ENCODE results near the gene GLCCI1.

The GLCCI1 gene

GRCh38 chr7:7968544-7969305 is at the start of gene GLCCI1:
GLCCI1 (plus strand) TSS chr7:7968796; CDS start chr7:7969351, 555 bp downstream.
- CTCF ChIA-PET = interaction anchor here (2.4 to 3.8 kb wide), 3 partner anchors 16 to 30 kb away, joined by 9 to 13 read pairs (median 13); no protein-coding TSS in a partner anchor
- TF ChIP-seq CTCF (IDR thresholded peaks at IDR 0.05; ENCODE audit: control extremely low read depth, extremely low read depth, low read depth, missing control alignments) = no peak
- peak; percentile 94 for DNase-seq (ENCODE audit: extremely low spot score)
- POLR2A ChIA-PET = no interaction called here

- no peak for TF ChIP-seq CTCF (IDR thresholded peaks at IDR 0.05; ENCODE audit: control extremely low read depth, extremely low read depth, low read depth, missing control alignments)
- CTCF ChIA-PET = interaction anchor here (0.8 to 4.1 kb wide), 10 partner anchors 10 to 296 kb away, joined by 3 to 14 read pairs (median 4); no protein-coding TSS in a partner anchor
- POLR2A ChIA-PET = interaction anchor here (0.6 kb wide), 1 partner anchor 18 kb away, joined by 3 read pairs; no protein-coding TSS in a partner anchor
- DNase-seq (ENCODE audit: extremely low spot score) = no peak
These were observed 49.1 kb upstream of the GLCCI1 start for GRCh38 chr7:7919449-7919945.

GRCh38 chr7:7920056-7920455 is 48.5 kb upstream of the GLCCI1 start:
- DNase-seq (ENCODE audit: extremely low spot score) = no peak
- CTCF ChIA-PET = interaction anchor here (1.2 to 4.1 kb wide), 8 partner anchors 9 to 295 kb away, joined by 3 to 14 read pairs (median 6); no protein-coding TSS in a partner anchor
- POLR2A ChIA-PET = interaction anchor here (0.6 kb wide), 1 partner anchor 256 kb away, joined by 3 read pairs; no protein-coding TSS in a partner anchor

GRCh38 chr7:7920481-7920880 is 48.1 kb upstream of the GLCCI1 start:
- ChIA-PET CTCF (interaction anchor here (1.4 to 4.1 kb wide), 5 partner anchors 9 to 34 kb away, joined by 3 to 14 read pairs (median 6); no protein-coding TSS in a partner anchor), POLR2A (interaction anchor here (0.6 kb wide), 1 partner anchor 256 kb away, joined by 3 read pairs; no protein-coding TSS in a partner anchor)
- peak; percentile 52 for DNase-seq (ENCODE audit: extremely low spot score)
- no peak for TF ChIP-seq CTCF (IDR thresholded peaks at IDR 0.05; ENCODE audit: control extremely low read depth, extremely low read depth, low read depth, missing control alignments)

More at GRCh38 chr7:7920056-7920455, 48.5 kb upstream of the GLCCI1 start:
- TF ChIP-seq CTCF (IDR thresholded peaks at IDR 0.05; ENCODE audit: control extremely low read depth, extremely low read depth, low read depth, missing control alignments) = no peak

- DNase-seq (ENCODE audit: extremely low spot score) = no peak
- no peak for TF ChIP-seq CTCF (IDR thresholded peaks at IDR 0.05; ENCODE audit: control extremely low read depth, extremely low read depth, low read depth, missing control alignments)
- POLR2A ChIA-PET = no interaction called here
- CTCF ChIA-PET = no interaction called here
These were observed 46.8 kb upstream of the GLCCI1 start for GRCh38 chr7:7921830-7922229.

GRCh38 chr7:7922684-7923385 is 45.8 kb upstream of the GLCCI1 start:
- no peak for TF ChIP-seq CTCF (IDR thresholded peaks at IDR 0.05; ENCODE audit: control extremely low read depth, extremely low read depth, low read depth, missing control alignments)
- ChIA-PET CTCF (interaction anchor here (1.4 to 1.8 kb wide), 2 partner anchors 9 to 22 kb away, joined by 3 to 4 read pairs; no protein-coding TSS in a partner anchor), POLR2A (no interaction called here)
- no peak for DNase-seq (ENCODE audit: extremely low spot score)
